NCI-H146 treated with DMSO at 0.1 percent for 48 hours (cell line): Measurements from ENCODE around the gene ENTPD1.

Experiments
- DNase-seq: peaks from one replicate; lab custom pipeline; 2025; ENCODE audit not compliant: unreplicated experiment; lab: John Stamatoyannopoulos, UW

Gene ENTPD1

GRCh38 chr10:95821720-95822119 lies 65.8 kb downstream of the ENTPD1 start:
- DNase-seq, result no peak

GRCh38 chr10:95830044-95830443 lies 74.1 kb downstream of the ENTPD1 start:
- DNase-seq, result no peak

- no peak for DNase-seq
Observed at GRCh38 chr10:95831076-95831475, 75.1 kb downstream of the ENTPD1 start.

GRCh38 chr10:95831515-95831914 lies 75.6 kb downstream of the ENTPD1 start:
- DNase-seq, result no peak

- no peak for DNase-seq
Observed at GRCh38 chr10:95832216-95833041, 76.5 kb downstream of the ENTPD1 start.

GRCh38 chr10:95833042-95833610 lies 77.2 kb downstream of the ENTPD1 start:
- DNase-seq, result no peak

GRCh38 chr10:95834406-95834805 lies 78.4 kb downstream of the ENTPD1 start:
- no peak for DNase-seq

GRCh38 chr10:95835149-95835860 lies 79.3 kb downstream of the ENTPD1 start:
- no peak for DNase-seq

- DNase-seq, result no peak
Observed at GRCh38 chr10:95835911-95836310, 79.9 kb downstream of the ENTPD1 start.

GRCh38 chr10:95836610-95837355 lies 80.8 kb downstream of the ENTPD1 start:
- DNase-seq, result no peak

GRCh38 chr10:95837356-95837776 lies 81.4 kb downstream of the ENTPD1 start:
- DNase-seq, result no peak

- no peak for DNase-seq
Observed at GRCh38 chr10:95837783-95838182, 81.8 kb downstream of the ENTPD1 start.

- no peak for DNase-seq
Observed at GRCh38 chr10:95840121-95840520, 84.2 kb downstream of the ENTPD1 start.

GRCh38 chr10:95840681-95841080 lies 84.7 kb downstream of the ENTPD1 start:
- no peak for DNase-seq

GRCh38 chr10:95841661-95842498 lies 85.9 kb downstream of the ENTPD1 start:
- DNase-seq, result no peak

- DNase-seq, result no peak
Observed at GRCh38 chr10:95845411-95845810, 89.4 kb downstream of the ENTPD1 start.

- DNase-seq, result no peak
Observed at GRCh38 chr10:95847007-95847406, 91.0 kb downstream of the ENTPD1 start.

GRCh38 chr10:95848841-95849240 lies 92.9 kb downstream of the ENTPD1 start:
- no peak for DNase-seq

GRCh38 chr10:95850791-95851190 lies 94.8 kb downstream of the ENTPD1 start:
- no peak for DNase-seq

GRCh38 chr10:95860166-95860940 lies 104.4 kb downstream of the ENTPD1 start:
- DNase-seq, result no peak
